Hematopoietic multipotent progenitor cell treated with erythropoietin and hydrocortisone succinate and interleukin-3 and kit ligand, for 17 days (in vitro differentiated cells): ENCODE data around the gene GRAMD2A.
"Not testable (repeated sequence)": the region's sequence is repeated elsewhere in the genome, so short reads cannot be mapped to it uniquely, and the experiment has no call there.

Experiments
- DNase-seq: peaks from one replicate; pipeline ENCODE4 v3.0.0-alpha.2; 2015; ENCODE audit warnings: low spot score

Gene GRAMD2A

DNA sequence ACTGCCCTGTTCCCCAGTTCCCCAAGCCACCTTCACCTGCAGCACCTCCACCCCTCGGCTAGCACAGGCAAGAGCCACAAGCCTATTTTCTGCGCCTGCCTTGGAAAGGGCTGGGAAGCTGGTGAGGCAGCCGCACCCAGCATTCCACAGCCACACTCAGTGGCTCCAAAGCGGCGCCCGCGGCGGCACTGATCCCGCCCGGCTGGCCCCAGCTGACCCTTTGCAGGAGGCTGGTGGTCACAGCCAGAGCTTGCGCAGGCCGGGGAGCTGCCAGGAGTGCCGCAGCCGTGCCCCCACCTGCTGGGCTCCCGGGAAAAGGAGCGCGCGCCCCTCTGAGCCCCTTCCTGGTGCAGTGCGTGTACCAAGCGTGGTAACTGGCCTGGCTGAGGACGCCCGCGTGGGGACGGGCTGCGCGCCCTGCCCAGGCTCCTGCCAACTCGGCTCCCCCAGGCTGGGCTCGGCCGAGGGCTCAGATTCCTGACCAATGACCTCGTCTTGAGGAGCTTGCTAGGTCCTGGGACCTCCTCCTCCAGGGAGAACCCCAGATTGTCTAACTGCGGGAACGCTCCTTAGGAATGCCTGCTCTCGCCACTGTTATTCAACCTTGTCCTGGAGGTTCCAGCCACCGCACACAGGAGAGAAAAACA is 13.3 kb downstream of the GRAMD2A start:
- DNase-seq, result no peak

DNA sequence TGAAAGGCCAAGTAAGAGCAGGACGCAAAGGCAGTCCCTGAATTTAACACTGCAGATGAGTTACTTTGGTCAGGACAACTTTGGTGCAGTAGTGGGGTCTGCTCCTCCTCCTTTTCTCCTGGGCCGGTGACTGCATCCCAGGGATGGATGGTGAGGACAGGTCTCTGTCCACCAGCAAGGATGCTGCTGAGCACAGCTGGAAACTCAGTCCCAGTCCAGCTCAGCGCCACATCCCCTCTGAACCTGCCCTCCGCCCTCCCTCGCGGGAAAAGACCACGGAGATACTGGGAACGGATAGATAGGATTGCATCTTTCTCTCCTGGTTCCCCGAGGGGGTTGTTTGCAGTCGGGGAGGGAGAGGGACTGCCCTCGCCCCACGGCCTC is 13.8 kb downstream of the GRAMD2A start:
- DNase-seq, result no peak

DNA sequence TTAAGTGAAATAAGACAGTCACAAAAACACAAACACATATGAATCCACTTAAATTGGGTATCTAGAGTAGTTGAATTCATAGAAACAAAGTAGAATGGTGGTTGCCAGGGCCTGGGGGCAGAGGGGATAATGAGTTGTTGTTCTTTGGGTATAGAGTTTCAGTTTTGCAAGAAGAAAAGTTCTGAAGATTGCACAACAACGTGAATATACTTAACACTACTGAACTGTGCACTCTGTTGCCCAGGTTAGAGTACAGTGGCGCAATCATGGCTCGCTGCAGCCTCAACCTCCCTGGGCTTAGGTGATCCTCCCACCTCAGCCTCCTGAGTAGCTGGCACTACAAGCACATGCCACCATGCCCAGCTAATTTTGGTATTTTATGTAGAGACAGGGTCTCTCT is 14.9 kb downstream of the GRAMD2A start:
- no peak for DNase-seq

DNA sequence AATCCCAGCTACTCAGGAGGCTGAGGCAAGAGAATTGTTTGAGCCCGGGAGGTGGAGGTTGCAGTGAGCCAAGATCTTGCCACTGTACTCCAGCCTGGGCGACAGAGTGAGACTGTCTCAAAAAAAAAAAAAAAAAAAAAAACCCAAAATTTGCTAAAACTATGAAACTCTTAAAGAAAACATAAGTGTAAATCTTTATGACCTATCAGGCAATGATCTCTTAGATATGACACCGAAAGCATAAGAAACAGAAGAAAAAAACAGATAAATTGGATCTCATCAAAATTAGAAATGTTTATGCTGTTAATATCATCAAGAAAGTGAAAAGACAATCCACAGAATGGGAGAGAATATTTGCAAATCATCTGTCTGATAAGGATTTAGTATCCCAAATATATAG is 15.3 kb downstream of the GRAMD2A start:
- no peak for DNase-seq

DNA sequence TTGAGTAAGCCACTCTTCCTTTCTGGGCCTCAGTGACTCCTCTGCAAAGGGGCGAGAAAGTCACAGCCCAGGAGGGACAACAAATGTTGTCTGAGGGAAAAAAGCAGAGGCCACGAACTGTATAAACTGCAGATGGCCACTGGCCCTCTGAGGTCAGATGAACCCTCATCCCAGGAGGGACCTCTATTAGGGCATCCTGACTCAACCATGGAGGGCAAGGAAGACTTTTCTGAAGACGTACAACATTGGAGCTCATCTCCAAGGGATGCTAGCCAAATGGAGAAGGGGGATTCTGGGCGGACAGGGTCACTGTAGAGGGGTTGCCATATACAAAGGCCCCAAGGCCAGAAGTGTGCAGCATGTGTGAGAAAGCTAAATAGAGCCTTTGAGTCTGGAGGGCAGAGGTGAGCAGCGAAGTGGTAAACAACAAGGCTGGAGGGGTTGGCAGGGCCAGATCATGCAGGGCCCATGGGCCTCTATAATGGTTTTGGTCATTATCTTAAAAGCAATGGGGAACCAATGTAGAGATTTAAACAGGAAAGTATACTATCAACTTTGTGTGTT is 16.7 kb downstream of the GRAMD2A start:
- DNase-seq, result no peak

DNA sequence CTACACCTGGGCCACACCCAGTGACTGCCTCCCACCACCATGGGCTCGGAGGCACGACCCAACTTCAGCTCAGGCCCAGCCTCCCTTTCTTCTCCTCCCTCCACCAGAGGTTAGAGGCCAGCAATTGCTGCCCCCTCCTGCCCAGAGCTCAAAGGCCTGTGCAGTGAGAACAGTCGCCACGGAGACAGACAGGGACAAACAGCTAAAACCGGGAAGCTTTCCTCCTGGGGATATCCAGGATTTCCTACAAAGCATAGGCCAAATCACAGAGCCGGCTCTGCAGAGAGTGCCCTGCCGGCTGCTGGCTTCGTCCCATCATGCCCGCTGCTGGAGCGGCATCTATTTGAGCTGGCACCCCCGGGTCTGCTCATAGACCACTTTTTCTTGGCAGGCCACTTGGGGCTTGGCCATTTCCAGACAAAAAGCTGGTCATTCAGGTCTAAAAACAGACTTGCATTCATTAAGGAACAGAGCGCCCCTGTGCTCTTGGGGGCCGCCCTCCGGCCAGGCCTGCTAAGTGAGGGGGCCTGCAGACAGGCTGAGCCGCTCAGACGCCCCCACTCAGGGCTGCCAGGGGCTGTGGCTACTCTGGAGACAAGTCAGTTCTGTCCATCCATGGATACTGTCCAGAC is 17.5 kb downstream of the GRAMD2A start:
- no peak for DNase-seq

DNA sequence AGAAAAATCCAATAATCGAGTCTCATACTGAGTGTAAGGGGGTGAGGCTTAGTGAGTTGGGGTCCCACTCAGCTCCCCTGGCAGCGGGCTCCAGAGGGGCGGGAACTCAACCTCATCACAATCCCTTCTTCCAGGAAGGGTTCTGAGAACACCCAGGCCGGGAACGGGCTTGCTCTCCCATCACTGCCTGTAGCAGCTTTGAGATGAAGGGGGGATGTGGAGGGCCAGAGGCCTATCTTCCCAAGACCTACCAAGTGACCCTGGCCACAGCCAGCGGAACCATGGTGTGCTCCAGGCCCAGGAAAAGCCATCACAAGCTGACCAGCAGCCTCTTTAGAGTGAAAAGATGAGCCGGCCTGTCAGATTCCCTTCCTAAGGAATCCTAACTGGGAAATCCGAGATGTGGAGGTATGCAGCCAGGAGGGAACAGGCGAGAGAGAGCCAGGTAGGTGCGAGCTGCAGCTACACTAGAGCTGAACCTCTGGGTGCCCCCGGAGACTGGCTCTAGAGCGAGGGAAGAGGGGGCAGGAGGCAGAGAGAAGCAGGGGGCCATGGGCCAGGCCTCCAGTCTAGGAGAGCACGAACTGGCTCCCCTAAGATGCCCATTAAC is 18.5 kb downstream of the GRAMD2A start:
- DNase-seq, result no peak

DNA sequence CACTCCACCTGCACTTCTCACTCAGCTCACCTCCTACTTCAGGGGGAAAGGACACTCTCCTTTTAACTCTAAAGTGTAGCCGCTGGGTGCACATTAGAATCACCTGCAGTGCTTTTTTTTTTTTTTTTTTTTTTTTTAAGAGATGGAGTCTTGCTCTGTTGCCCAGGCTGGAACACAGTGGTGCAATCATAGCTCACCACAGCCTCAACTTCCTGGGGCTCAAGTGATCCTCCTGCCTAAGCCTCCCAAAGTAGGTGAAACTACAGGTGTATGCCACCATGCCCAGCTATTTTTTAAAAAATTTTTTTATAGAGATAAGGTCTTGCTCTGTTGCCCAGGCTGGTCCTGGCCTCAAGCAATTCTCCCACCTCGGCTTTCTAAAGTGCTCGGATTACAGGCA is 20.8 kb downstream of the GRAMD2A start:
- no peak for DNase-seq

DNA sequence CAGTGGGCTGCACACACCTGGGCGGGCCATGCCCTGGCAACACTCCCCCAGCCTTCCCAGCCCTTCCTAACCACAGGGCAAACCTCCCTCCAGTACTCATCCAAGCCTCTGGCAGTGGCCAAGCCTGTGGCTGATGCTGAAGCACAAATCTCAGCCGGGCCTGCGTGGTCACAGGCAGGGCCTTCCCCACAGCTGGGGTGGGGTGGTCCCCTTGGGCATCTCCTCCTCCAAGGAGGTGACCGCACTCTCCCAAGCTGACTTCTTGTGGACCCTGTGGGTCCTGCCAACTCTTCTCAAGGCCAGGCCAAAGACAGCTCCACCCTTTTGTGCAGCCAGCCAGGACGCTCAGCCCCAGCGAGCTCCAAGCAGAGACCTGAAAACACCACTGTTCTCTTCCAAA is 21.4 kb downstream of the GRAMD2A start:
- DNase-seq, result no peak

DNA sequence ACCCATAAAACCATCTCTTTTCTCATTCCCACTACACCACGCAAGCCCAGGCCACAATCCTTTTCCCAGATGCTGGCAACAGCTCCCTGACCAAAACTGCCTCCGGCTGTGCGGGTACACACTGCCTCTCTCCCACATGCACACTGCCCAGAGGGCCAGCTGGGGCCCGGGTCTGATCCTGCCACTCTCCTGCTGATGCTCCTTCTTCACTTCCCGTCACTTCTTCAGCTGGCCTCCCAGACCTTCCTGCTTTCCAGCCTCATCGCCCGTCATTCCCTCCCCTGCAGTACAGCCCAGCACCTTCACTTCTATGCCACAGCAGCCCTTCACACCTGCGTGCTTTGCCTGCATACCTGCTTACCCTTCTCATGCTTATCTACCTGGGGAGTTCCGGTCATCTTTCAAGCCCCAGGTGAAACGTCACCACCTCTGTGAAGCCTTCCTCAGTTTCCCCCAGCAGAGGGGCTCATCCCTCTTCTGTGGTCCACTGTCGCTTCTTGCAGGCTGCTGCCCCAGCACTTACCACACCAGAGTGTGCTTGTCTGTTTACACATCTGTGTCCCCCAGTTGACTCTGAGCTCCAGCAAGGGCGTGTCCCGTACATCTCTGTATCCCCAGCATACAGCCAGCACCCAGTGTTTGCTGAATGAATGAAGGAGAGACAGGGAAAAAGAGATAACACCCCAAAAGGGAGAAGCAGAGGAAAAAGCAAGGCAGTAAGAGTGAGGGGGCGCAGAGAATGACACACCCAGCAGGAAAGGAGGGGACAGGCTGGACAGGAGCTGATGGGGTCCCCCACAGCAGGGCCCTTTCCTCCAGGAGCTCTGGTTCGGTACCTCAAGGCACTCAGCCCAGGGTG is 22.2 kb downstream of the GRAMD2A start:
- no peak for DNase-seq

DNA sequence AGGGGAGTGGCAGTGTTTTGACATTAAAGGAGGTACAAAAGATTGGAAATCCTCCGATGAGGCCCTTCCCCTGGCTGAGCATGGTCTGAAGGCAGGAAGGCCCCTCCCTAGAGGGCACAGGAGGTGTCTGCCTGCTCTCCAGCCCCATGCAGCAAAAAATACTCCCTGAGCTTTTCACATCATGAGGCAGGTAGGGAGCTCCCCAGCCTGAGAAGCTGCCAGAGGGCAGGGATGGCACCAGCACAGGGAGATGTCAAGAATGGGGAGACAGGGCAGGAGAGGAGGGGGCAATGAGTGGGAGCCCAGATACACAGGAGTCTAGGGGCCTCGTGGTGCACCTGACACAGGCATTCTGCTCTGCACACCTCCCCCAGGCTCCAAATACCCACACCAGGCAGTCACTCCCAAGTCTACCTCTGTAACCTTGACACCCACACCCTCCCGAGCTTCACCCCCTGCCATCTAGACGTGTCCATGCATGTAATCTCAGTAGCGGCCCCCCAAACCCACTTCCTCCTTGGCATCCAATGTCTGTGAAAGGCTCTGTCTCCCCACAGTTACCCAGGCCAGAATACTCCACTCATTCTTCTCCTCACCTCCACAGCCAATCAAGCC is 22.9 kb downstream of the GRAMD2A start:
- DNase-seq, result no peak

DNA sequence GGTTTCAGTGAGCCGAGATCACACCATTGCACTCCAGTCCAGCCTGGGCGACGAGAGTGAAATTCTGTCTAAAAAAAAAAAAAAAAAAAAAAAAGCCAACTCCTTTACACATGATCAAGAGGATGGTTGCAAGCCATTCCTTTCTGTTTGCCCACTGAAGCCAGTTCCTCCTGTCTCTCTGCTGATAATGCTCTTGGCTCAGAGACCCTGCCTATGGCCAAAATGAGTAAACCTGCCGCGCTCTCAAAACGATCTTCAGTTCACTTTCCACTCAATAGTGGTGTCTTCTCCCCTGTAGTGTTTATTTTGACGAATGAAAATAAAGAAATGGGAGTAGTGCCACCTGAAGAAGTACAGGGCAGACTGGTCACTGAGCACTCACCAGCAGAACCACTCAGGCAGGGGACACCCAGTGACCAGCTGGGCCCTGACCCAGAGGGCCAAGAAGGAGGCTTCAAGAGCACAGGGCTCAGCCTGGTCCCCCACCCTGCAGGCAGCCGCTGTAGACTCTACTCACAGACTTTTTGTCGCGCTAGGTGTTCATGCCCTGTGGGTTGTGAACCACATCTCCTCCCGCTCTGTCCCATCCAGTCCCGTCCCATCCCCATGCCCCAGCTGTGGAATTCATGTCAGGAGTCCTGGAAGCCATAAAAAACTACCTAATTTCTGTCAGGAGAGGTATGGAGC is 23.6 kb downstream of the GRAMD2A start:
- no peak for DNase-seq

DNA sequence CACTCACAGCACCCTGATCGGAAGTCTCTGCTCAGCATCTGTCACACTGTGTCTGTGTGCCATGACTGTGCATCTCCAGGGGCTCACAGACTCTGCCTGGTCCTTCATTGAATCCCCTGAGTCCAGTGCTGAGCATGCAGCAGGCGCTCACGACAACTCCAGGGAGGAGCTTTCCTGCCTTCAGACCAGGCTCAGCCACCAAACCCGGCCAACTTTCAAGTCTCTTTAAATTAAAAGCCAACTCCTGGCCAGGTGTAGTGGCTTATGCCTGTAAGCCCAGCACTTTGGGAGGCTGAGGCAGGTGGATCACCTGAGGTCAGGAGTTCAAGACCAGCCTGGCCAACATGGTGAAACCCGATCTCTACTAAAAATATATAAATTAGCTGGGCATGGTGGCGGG is 24.2 kb downstream of the GRAMD2A start:
- DNase-seq, result no peak

DNA sequence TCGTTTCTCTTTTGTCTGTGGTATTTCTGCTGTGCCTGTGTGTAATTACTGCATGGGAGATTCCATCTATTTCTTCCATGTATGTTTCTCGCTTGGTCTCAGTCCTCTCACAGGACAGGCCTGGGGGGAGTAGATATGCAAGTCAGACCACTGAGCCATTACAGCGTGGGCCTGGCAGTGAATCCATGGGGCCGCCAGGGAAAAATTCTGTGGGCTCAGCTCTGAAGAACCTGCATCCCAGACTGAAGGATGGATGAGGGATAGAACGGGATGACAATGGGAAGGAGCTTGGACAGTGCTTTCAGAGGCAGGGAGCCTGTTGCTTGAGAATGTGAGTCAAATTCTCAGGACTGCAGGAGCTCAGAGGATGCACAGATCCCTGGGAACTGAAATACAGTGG is 24.8 kb downstream of the GRAMD2A start:
- no peak for DNase-seq

DNA sequence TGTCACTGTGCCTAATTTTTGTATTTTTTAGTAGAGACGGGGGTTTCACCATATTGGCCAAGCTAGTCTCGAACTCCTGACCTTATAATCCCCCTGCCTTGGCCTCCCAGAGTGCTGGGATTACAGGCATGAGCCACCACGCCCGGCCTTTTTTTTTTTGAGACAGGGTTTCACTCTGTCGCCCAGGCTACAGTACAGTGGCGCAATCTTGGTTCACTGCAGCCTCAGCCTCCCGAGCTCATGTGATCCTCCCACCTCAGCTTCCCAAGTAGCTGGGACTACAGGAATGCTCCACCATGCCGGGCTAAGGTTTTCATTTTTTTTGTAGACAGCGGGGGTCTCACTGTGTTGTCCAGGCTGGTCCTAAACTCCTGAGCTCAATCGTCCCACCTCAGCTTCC is 25.6 kb downstream of the GRAMD2A start:
- DNase-seq, result not testable (repeated sequence)

DNA sequence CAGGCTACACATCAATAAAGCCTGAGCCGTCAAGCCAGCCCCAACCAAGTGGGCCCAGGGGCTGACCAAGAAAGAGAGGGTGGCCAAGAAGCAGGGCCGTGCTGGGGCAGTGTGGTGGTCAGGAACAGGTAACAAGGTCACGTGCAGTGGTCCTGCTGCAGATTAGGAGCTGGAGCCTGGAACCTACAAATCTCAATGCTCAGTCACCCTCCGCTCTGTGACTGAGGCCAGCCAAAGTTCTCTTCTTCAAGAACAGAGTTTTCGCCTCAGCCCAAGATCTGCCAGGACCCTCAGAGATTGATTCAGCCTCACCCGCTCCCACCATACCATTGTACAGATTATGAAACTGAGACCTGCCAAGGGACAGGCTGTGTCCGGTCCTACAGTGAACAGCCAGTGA is 26.9 kb downstream of the GRAMD2A start:
- no peak for DNase-seq

DNA sequence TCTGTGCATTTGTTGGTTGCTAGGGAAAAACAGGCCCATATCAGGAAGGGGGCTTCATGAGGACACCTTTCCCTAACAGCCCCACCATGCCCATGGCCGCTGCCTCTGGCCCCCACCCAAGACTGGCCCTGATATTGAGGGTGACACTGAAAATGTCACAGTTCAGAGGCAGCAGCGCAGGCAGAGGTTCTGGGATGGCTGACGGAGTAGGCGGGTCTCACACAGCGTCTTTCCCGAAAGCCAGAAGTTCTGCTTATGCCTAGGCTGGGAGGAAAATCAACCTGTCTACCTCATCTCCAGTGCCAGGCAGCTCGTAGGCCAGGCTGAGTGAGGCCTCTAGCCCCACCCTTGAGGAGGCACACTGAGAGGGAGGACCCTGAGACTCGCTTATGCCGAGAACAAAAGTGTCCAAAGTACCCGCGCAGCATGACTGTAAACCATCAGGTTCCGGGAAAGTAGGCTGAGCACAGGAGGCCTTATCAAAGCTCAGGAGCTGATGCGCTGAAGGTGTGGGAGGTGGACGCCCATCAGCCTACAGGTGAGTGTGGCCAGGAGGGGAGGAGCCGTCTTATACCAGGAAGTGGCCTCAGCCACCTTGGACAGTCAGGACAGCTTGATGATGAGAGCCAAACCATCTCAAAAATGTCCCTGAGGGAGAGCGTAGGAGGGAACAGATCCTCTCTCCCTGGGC is 27.5 kb downstream of the GRAMD2A start:
- DNase-seq, result no peak

DNA sequence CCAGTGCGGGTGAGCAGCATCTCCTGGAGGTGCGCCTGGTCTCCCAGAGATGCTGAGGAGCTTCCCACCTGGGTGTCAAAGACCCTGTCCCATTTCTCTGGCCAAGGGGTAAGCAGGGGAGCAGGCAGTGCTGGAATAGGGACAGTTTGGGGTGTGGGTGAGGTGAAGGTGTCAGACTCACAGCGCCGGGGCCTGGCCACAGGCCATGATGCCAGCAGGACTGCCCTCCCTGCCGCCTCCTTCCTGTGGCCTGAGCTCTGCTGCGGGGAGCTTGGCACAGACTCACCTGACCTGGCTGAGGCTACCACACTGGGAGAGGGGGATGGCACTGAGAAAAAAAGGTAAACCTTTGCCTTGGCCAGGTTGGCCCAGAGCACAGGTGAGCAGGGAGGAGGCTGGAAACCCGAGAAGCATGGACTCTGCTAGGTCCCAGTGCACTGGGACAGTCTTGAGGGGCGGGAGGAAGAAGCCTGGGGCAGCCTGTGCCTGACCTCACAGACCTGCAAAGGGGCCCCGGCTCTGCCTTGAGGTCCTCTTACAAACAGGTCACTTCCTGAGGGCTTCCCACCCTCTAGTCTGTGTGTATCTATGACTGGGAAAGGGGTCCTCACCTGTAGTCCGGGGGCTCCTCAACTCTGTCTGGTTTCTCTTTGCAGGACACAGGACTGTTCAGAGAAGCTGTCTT is 28.2 kb downstream of the GRAMD2A start:
- no peak for DNase-seq

DNA sequence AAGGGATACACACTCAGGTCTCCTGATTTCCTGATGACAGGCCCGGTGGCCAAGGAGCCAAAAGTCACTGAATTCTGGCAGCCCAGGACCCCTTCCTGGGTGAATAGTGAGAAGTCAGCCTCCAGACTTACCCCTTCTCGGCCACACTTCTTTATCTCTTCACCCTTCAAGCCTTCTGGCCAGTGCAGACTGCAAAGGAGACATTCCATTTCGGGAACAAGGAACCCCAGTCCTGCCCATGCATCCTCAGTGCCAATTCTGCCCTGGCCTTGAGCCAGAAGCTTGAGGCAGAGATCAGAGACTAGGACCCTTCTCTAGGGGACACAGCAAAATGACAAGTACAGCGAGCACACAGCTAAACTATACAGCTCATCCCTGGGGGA is 28.8 kb downstream of the GRAMD2A start:
- DNase-seq, result no peak

DNA sequence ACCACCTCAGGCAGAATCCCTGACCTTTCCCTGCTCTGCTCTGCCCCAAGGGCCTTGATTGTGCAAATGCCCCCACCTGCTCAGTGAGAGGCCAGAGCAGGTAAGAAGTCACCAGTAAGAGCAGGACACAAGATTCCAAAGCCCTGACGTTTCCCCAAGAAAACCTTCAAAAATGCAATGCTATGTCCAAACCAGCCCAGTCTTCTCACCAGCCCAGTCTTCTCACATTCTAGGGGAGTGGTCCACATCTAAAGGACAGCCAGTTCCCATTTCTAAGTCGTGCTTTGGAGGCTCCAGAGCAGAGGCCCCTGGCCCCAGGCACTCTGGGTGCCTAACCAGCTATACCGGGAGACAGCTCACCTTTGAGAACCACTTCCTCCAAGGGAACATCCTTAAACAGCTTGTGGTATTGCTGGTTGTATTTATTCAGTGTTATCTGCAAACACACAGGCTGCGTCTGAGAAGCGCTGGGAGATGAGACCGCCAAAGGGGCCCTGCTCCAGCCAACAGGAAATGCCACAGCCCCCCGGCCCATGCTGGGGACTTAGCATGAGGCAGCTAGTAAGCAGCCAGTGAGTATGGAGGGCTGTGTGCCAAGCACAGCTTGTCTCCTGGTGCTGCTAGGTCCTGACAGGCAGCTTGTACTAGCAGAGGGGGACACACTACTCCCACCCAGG is 29.3 kb downstream of the GRAMD2A start:
- no peak for DNase-seq
